ENCODE data around the gene TMEM135.

GRCh38 chr11:87290304-87290922, 252.7 kb downstream of the TMEM135 start:
- TF ChIP-seq CTCF (IDR thresholded peaks at IDR 0.05) (peak; percentile 60; the same call in 1 of the 2 replicates), REST (IDR thresholded peaks at IDR 0.05; ENCODE audit: insufficient read depth in 1 of 2, low read depth in 2 of 2, low read length in 1 of 2) (no peak), POLR2AphosphoS5 (IDR thresholded peaks at IDR 0.05; ENCODE audit: low read depth, low read length) (no peak), TCF7L2 (IDR thresholded peaks at IDR 0.05; ENCODE audit: low read depth, low read length) (no peak), SIN3A (IDR thresholded peaks at IDR 0.05; ENCODE audit: borderline replicate concordance, insufficient read depth, low read depth, low read length) (no peak)
